ENCODE results near the gene OGFOD1. TPM values are rescaled to one million over a fixed set of nuclear protein-coding genes. Genes with fewer than 3 reads are reported as not detected.

OGFOD1 gene
- total RNA-seq, 4 donors from 2014 or later: 28.4 to 75.3 (median 58.7) TPM

DNA sequence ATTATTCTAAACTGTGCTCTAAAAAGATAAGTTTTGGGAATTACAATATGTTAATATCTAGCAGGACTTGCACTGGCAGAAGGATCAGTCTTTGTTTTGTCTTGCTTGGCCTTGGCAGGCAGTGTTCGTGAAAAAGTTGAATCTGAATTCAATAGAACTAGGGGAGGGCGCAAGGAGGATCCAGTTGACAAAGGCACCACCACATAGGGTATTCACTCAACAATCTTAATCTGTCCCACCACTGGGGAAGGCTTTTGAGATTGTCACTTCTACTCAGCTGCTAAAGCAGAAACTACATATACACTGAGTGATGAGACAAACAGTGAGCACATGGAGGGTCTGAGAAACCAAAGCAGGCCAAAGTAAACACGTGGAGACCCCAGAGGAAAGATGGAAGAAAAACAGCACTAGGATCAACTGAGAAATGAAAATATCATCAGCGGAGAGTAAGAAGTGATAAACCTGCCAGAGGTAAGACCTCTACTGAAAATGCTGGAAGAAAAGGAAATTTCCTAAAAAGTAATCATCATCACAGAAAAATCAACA, 28.4 kb upstream of the OGFOD1 start:
- Histone ChIP-seq H3K36me3 (no peaks in the 10 kb centered on the region), H3K4me3 (replicated peaks in 1 of 3) (no peak overlapping the region), H3K27me3 (no peaks in the 10 kb centered on the region), H3K4me1 (peaks cover 32 to 43% of the 10 kb centered on the region in 2 donors), H3K27ac (no peak overlapping the region), H3K9me3 (no peaks in the 10 kb centered on the region)
- TF ChIP-seq POLR2A (IDR thresholded peaks at IDR 0.05) (no peak), CTCF (IDR thresholded peaks at IDR 0.05) (no peak)
- intact Hi-C loops (cut with DNase I): no loop called here
- DNase-seq: no peak
- WGBS, 2 donors: 78 to 86% methylated on average over 4 of the region's 4 CpGs

DNA sequence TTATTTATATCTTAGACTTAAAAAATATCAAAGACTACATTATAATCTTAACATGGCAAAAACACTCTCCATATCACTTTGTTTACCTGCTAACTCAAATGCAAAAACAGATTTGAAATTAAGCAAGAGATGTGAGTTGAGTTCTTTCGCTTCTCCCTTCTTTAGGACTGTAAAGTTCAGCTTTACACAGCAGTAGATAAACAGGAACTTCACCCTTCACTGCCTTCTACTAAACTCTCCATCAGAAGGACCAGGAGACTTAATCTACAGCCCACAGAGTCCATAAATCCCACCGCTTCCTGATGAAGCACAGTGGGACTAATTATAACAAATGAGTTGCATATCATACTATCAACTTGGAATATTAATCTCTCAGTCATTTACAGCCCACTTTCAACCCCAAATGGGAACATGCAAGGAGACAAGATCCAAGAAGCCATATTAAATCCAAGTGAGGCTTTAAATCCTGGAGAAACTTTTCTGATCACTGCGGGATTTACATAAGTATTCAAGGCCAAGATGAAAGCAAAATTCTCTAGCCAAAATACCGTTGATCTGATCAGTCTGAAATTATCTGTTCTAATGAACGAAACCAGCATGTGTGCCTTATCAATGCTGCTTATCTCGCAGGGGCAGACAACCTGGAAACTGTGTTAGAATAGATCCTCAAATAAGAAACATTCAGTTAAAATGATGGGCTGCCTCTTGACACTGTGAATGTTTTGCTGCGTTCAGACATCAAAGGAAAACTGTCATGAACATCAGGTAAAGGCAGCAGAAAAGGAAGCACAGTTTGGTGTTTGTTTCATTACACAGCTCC, 27.6 kb upstream of the OGFOD1 start:
- peaks cover 32 to 43% of the 10 kb centered on the region in 2 donors for H3K4me1 ChIP-seq
- WGBS, 2 donors: 51 to 55% methylated on average over 7 of the region's 7 CpGs
- intact Hi-C loops (cut with DNase I): no loop called here
- H3K27me3 ChIP-seq: no peaks in the 10 kb centered on the region
- H3K36me3 ChIP-seq: no peaks in the 10 kb centered on the region
- TF ChIP-seq POLR2A (IDR thresholded peaks at IDR 0.05): no peak
- peak overlapping the region in 2 of 3 donors; percentile 56 to 95 for H3K4me3 ChIP-seq (replicated peaks in 1 of 3)
- H3K9me3 ChIP-seq: no peaks in the 10 kb centered on the region
- DNase-seq: no peak
- H3K27ac ChIP-seq: peak overlapping the region in 1 of 3 donors; percentile 72

DNA sequence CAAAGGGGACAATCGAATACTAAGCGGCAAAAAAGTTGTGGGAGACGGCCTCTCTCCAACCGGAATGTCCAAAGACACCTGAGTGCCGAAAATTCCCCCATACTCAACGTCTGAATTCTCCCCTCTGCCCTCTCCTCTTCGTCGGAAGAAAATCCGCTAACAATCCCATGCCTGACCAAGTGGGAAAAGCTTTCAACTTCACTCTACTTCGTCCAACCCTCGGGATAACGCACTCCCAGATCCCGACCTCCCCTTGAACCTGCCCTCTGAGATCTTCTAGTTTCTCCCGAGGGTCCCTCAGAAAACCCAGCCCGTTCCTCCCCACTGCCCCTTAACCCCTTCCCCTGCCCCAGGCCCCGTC, 27.0 kb upstream of the OGFOD1 start:
- peaks cover 35 to 45% of the 10 kb centered on the region in 2 donors for H3K4me1 ChIP-seq
- TF ChIP-seq CTCF (IDR thresholded peaks at IDR 0.05) (no peak), POLR2A (IDR thresholded peaks at IDR 0.05) (no peak)

DNA sequence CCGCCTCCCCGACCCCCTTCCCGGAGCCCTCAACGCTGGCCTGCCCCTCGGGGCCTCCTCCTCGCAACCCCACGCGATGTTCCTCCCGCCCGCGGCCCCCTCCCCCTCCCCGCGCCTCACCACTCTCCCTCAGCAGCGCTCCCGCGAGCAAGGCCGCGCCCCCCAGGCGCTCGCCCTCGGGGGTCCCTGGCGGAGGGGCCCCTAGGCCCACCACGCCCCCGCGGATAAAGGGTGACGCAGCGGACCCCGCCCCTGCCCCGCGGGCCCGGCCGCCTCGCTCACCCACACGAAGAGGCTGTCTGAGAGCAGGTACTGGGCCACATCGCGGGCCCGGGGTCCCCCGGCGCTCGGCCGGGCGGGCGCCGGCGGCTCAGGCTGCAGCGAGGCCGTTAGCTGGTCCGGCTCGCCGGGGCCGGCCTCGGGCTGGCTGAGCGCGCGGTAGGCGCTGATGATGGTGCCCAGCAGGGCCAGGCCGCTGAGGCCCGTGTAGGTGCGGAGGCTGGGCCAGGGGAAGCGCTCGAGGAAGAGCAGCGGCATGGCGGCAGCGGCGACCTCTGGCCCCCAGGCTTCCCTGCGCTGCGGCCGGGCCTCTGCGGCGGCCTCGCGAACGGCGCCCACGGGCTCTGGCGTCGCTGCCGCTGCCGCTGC, 26.4 kb upstream of the OGFOD1 start:
- H3K4me1 ChIP-seq: peaks cover 35 to 48% of the 10 kb centered on the region in 2 donors
- peak overlapping the region; percentile 56 to 95 (median 83) for H3K4me3 ChIP-seq (replicated peaks in 1 of 3)
- TF ChIP-seq CTCF (IDR thresholded peaks at IDR 0.05) (no peak), POLR2A (IDR thresholded peaks at IDR 0.05) (no peak)
- no peaks in the 10 kb centered on the region for H3K27me3 ChIP-seq
- H3K27ac ChIP-seq: peak overlapping the region; percentile 55 to 80 (median 72)
- intact Hi-C loops (cut with DNase I): no loop called here
- peak; percentile 20 to 30 for DNase-seq
- no peaks in the 10 kb centered on the region for H3K36me3 ChIP-seq
- H3K9me3 ChIP-seq: no peaks in the 10 kb centered on the region
- WGBS, 2 donors: 0 to 2% methylated on average over 11 to 18 of the region's 79 CpGs

More for the DNA sequence above, 27.0 kb upstream of the OGFOD1 start:
- 2 to 5% methylated on average over 16 of the region's 16 CpGs for WGBS, 2 donors
- intact Hi-C loops (cut with DNase I): no loop called here
- DNase-seq: peak in 1 of 2 donors; percentile 8
- Histone ChIP-seq H3K27ac (peak overlapping the region in 2 of 3 donors; percentile 72 to 80), H3K4me3 (replicated peaks in 1 of 3) (peak overlapping the region; percentile 56 to 95 (median 83)), H3K36me3 (no peaks in the 10 kb centered on the region), H3K9me3 (no peaks in the 10 kb centered on the region), H3K27me3 (no peaks in the 10 kb centered on the region)

DNA sequence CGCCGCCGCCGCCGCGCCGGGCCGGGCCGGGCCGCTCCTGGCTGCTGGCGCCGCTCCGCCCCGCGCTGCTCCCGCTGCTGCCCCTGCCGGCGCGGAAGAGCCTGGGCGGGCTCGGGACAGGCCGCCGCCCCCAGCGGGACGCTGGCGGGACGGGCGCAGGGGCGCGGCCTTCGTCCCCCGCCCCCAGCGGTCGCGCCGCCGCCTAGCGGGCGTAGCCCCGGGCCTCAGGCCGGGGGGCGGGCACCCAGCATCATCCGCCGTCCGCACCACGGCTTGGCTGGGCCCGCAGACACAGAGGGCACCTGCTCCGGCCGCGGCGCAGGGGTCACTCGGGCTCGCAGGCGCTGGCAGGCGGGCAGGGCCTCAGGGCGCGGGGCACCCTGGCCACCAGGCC, 25.9 kb upstream of the OGFOD1 start, which contains the start of gene AMFR:
Gene AMFR (minus strand): TSS at position 107 of the 394 bp plus-strand sequence. CDS start 218 bp downstream, outside the sequence.
- peak within 1 kb of the TSS; percentile 55 to 80 (median 72) for H3K27ac ChIP-seq
- H3K9me3 ChIP-seq: no peaks in the 10 kb centered on the region
- TF ChIP-seq CTCF (IDR thresholded peaks at IDR 0.05) (peak in 3 of 6 experiments; percentile 59 to 81 (median 81)), POLR2A (IDR thresholded peaks at IDR 0.05) (peak in 1 of 2 donors; percentile 77)
- peak within 1 kb of the TSS; percentile 56 to 95 (median 83) for H3K4me3 ChIP-seq (replicated peaks in 1 of 3)
- intact Hi-C loops (cut with DNase I): no loop called here
- H3K36me3 ChIP-seq: no peaks in the 10 kb centered on the region
- no CpG with 5 or more reads among the region's 57 CpGs for WGBS, 2 donors
- no peaks in the 10 kb centered on the region for H3K27me3 ChIP-seq
- peak; percentile 66 for DNase-seq
- H3K4me1 ChIP-seq: peaks cover 33 to 48% of the 10 kb centered on the region in 2 donors
